UCSD-AML1 (cell line): ENCODE measurements around the gene AIG1.

Experiments
- DNase-seq: peaks from one replicate; lab custom pipeline; 2025; ENCODE audit not compliant: unreplicated experiment; lab: John Stamatoyannopoulos, UW

AIG1 gene

DNA sequence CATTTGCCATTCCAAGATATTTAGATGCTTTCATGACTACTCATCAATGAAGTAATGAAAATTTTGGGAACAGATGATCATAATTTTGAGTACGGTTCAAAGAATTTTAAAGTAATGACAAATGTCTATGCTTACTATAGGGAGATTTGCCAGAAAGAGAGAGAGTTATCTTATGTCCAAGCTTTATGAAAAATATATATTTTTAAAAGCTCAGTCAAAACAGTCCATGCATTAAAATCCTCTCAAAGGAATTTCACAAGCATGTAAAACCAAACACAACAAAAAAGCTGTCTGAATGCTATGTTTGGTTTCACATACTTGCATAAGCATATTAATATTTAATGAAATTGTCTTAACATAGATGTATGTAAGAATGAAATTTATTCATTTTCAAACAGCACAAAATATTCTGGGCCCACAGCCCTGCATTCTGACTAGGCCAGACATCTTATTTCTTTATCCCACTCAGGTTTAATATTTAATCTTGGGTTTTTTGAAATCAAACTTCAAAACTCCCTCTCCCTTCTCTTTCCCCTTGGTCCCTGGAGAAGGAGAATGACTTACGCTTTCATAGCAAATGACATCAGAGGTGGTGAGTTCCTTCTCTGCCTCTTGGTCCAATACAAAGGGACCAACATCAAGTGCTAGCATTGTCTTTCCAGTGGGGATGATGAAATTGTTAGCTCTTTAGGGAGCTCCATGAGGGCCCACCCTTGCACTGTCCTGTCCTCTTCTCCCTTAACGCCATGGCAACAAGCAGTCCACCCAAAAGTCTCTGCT lies 295.6 kb downstream of the AIG1 start:
- DNase-seq, result no peak

DNA sequence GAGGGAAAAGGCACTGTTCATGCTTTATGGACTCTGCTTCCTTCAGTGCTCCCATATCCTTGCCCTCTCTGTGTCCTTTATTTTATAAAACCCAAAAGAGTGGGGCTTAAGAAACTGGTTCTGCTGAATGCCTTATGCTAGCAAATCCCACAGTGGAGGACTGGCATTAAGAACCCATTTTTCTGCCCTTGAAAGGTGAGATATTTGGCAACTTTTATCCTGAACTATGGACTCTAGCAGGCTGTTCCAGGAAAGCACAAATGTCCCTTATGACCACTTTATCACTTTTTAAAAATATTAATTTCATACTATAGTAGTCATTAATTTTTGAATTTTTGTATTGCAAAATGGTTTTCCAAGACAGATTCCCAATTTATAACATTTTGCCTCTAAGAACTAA lies 296.5 kb downstream of the AIG1 start:
- no peak for DNase-seq

DNA sequence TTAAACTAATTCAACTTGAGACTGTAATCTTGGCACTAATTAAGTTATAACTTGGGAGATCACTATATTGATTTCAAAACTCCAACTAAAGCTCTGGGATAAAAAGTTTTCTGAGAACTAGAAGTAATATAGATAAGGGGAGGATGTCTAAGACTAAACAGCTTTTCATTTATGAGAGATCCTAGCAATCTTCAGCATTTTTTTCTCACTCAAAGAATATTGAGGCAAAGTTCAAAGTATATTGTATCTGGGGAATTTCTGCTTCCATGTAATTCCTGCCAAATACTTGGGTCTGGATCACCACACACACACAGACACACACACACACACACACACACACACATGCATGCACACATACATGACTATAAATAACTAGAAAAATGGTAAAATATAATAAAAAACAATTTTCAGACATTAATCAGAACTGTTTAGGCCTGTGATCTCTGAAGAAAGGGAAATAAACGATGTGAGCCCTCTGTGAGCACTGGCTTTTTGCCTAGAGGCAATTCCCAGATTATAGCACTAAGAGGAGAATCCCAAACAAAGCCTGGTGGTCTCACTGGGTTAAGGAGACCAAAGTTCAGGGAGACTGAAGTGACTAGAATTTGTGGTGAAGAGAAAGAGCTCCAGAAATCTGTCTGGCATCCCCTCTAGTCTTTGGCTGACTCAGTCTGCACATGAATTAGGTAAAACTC lies 297.0 kb downstream of the AIG1 start:
- DNase-seq, result no peak

DNA sequence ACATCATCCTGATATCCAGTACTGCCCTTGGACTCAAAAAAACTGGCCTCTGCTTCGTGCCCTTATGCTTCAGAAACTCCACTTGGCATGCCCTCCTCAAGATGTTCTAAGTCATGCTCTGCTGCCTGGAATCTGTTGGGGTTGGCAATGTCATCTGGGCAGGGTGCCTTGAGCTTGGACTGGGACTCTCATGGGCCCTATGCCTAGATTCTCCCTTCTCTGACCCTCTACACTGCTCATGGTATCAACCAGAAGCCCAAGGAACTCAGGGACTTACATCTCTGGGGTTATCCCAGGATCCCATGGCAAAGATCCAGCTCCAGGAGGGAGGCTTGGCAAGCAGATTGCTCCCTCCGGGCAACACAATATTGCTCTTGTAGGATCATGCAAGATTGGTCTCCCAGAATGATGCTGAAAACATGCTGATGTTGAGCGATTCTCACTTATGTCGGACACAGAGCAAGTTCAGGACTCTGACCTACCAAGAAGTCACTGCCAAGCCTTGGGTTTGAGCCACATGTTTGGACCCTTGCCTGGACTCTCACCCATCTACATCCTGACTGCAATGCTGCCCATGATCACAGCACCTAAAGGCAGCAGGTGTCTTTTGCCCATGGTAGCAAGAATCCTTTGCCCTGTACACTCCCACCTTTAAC lies 301.0 kb downstream of the AIG1 start:
- DNase-seq, result no peak

DNA sequence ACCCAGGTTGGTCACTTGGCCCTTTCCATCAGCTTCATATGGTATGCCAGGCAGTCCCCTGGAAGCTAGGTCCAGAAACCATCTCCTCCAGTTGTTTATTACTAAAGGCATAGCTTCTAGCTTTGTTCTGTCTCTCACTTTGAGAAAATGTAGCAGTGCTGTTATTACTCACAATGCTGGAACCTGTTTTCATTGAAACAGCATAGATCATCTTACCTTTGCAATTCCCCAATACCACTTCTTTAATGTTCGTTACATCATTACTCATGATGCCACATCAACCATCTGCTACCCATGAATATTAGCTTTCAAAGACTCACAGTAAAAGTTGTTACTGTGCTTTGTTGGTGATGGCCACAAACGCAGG lies 301.5 kb downstream of the AIG1 start:
- no peak for DNase-seq

DNA sequence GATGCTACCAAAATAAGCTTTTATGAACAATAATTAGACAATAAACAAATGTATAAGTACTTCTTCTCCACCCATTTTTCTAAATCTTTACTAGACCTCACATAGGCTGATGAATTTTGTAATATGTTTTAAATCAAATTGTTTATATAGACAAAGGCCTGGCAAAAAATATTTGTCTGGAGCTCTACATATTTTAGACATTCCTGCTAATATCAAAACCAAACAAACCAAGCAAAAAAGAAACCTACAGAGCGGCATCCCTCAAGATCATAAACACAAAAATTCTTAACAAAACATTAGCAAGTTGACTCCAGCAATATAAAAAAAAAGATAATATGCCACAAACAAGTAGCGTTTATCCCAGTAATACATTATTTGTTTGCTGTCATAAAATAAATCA lies 302.6 kb downstream of the AIG1 start:
- no peak for DNase-seq

DNA sequence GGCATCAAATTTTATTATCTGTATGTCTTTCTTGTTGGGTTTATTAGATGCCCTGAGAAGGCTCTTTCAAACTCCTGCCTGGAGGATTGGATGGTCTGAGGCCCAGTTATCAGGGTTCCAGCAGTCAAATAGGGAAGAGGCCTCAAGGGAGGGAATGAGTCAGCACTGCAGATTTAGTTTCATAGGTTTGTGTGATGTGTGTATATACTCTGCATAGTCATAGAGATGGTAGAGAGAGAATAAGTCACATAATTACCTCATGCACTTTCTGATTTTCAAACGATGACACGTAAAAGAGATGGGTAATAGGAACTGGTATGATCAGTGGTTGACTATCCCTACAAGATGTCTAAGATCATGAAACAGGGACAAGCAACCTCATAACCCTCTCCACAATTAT lies 307.7 kb downstream of the AIG1 start:
- no peak for DNase-seq

DNA sequence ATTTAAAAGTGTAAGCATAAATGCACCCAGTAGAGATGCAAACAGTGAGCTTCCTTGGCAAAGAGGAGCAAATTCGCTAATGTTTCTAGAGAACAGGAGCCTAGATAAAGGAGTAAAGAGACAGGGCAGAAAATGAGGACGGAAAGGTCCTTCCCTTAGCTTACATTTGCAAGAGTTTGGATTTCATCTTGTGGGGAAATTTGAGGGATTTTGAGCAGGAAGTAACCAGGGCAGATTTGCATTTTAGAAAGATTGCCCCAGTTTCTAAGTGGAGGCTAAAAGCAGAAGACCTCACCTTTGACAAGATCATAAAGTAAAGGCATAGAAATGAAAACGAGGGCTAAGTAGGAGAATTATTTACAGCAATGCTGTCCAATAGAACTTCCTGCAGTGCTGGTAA lies 309.3 kb downstream of the AIG1 start:
- DNase-seq, result no peak

DNA sequence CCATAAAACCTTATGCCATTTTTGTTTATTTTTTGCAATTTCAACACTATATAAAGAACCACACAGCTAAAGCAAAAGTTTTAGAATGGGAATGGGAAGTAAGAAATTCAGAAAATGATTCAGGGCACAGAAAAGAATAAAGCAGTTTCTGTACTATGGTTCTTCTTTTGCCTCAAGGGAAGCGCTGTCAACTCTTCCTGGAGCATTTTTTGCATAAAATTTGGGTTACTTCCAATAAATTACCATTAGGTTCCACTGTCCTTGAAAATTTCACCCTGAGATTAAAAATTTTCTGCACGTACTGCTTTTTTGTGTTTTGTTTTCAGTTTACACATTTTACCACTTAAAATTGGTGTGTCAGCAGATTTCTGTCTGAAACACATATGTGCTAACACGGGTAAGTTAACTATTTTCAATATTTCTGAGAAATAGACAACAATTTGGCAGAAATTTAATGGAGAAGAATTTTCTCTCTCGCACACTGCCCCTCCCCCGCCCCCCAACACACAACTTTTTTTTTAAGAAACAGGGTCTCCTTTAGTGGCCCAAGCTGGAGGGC lies 310.2 kb downstream of the AIG1 start:
- DNase-seq, result no peak

DNA sequence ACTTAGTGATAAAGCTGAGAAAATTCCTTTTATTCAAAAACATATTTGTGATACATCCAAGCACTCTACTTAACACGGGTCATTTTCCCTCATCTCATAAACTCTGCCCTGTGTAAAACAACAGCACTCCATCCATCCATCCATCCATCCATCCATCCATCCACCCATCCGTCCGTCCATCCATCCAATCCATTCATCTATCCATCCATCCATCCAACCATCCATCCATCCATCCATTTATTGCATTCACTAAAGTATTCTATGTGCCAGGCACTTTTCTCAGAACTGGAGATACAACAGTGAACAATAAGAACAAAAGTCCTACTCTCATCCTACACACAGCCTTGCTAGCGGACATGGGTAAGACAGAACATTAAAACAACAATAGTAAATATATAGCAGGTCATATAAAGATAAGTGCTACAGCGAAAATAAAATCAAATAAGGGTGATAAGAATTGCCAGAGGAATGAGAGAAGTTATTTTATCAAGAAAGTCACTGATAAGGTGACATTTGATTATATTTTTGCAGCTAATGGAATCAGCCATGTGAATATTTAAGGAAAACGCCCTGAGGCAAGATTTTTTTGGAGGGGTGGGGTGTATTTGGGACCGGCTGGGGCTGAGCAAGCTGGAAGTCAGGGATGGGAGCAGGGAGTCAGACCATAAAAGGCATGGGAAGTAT lies 311.7 kb downstream of the AIG1 start:
- DNase-seq, result no peak

DNA sequence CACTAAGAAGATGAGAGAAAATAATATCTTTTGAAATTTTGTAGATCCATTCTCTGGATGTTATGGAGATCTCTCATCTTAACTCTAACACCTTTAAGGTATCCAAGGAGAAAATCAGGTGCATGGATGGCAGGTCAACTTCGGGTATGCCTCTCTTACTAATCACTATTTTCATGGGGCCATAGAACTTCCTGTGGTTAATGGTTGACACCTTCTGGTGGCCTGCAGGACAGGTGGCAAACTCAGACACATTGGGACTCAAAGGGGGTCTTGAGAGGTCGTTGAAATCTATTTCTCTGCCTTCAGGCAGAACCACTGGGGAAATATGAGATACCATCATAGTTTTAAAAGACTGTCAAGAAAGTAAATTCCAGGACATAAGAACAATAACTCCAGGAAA lies 313.3 kb downstream of the AIG1 start:
- DNase-seq, result no peak

DNA sequence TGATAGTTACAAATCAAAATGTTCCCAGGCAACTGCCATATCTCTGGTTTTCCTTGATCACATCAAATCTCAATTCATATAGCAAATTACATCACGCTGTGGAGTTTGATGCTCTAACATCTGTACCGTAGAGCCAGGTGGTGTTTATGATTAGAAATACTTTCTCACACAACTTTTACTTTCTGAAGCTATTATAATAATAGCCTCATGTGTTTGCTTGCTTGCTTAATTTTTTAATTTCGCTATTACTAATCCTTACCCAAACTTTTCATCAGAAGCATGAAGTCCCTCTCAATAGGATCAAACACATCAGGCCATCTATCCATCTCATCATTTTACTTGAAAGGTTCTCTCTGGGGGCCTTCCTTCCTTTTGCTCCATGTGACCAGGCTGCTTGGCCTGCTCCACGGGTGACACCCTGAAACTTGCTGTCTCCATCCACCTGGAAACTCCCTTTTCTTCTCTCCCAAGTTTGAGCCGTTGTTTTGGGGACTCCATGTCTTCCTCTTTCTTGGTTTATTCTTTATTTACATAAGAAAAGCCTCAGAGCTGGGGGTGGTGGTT lies 314.4 kb downstream of the AIG1 start:
- DNase-seq, result no peak

DNA sequence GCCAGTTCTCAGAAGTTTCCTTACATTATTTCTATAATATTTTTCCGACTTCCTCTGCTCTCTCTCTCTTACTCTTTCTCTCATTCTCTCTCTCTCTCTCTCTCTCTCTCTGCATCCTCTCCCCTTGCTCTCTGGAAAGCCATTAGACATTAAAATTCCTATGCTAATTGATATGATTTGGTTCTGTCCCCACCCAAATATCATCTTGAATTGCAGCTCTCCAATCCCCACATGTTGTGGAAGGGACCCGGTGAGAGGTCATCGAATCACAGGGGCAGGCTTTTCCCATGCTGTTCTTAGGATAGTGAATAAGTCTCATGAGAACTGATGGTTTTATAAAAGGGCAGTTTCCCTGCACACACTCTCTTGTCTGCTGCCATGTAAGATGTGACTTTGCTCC lies 315.7 kb downstream of the AIG1 start:
- no peak for DNase-seq

DNA sequence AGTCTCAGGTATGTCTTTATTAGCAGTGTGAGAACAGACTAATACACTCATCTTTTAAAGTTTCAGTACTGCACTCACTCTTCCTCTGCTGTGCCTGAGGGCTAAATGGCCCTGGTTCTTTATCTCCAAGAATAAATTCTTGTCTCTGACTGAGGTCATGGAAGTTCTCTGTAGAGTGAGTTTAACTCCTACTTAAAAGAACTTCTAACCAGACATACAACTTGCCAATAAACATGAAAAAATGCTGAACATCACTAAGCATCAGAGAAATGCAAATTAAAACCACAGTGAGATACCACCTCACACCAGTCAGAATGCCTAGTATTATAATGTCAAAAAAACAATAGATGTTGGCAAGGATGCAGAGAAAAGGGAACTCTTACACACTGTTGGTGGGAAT lies 316.2 kb downstream of the AIG1 start:
- DNase-seq, result no peak

DNA sequence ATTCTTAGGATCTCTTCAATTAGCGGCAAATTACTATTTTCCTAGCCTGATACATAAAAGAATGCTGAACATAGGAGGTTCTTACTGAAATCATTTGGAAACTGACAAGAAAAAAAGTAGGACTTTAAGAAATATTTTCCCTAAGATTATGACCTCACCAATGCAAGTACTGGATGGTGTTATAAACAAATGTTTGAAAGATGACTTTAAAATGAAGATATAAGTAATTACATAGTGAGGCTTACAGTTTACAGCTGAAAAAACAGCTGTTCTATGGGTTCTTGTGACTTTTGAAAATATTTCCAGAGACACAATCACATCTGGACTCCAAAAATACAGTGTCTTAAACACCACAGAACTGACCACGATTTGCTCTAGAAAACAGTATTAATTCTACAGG lies 324.9 kb downstream of the AIG1 start:
- no peak for DNase-seq

DNA sequence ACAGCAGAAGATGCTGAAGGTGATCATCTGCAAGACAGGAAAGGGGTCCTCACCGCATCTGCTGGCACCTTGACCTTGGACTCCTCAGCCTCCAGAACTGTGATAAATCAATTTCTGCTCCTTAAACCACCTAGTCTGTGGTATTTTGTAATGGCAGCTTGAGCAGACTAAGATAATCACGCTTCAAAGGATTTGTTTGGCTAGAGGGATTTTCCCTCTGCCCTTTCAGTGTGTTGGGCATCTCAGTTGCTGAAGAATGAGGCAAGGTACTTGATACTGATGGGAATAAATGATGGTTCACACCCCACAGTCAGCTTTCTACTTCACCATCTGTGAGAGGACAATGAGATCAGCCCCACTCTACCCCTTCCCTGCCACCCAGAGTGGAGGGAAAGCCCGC lies 329.6 kb downstream of the AIG1 start:
- DNase-seq, result no peak
